ENCODE measurements around the gene TDRD12. TPM values are rescaled to one million over a fixed set of nuclear protein-coding genes. Genes with fewer than 3 reads are reported as not detected.

The TDRD12 gene
- total RNA-seq, 1 experiment from 2014 or later, result 1.3 TPM

GRCh38 chr19:32814624-32815023 is 95.1 kb downstream of the TDRD12 start:
- Histone ChIP-seq H3K4me1 (ENCODE audit: insufficient read depth, low read length) (no peaks in the 10 kb centered on the region), H4K8ac (replicated peaks; ENCODE audit: insufficient read length, low read depth, low read length) (no peak overlapping the region), H4K20me1 (ENCODE audit: control insufficient read depth, insufficient read depth, insufficient read length) (no peaks in the 10 kb centered on the region), H2BK120ac (ENCODE audit: low read depth, low read length, poor library complexity, severe bottlenecking) (no peak overlapping the region), H4K5ac (ENCODE audit: insufficient read length, low read depth, low read length) (no peak overlapping the region), H3K9ac (ENCODE audit: extremely low read depth, insufficient read length, low read length) (no peak overlapping the region), H3K23ac (ENCODE audit: insufficient read length, low read depth, low read length) (no peak overlapping the region), H2BK12ac (ENCODE audit: insufficient read length, low read depth, low read length) (no peak overlapping the region), H3K27ac (ENCODE audit: insufficient read length, low read depth, low read length) (no peak overlapping the region), H3K4me2 (ENCODE audit: insufficient read depth, insufficient read length, low read length) (no peak overlapping the region), H3K27me3 (ENCODE audit: insufficient read depth, low read length) (no peaks in the 10 kb centered on the region), H2AK5ac (ENCODE audit: insufficient read length, low read length) (no peak overlapping the region), H4K91ac (ENCODE audit: insufficient read length, low read depth, low read length) (no peak overlapping the region), H3K56ac (ENCODE audit: insufficient read length, low read depth, low read length) (no peak overlapping the region), H3K23me2 (ENCODE audit: insufficient read length, low read depth, low read length, poor library complexity, severe bottlenecking) (no peaks in the 10 kb centered on the region), H2BK15ac (ENCODE audit: low read depth, low read length) (no peak overlapping the region), H3K79me1 (ENCODE audit: insufficient read depth, low read depth, low read length, poor library complexity, severe bottlenecking) (no peaks in the 10 kb centered on the region), H3K14ac (ENCODE audit: insufficient read depth, low read length) (no peak overlapping the region), H3K9me3 (ENCODE audit: control insufficient read depth, low read depth, low read length) (no peaks in the 10 kb centered on the region), H2BK20ac (ENCODE audit: low read depth, low read length, poor library complexity, severe bottlenecking) (no peak overlapping the region), H3T11ph (ENCODE audit: low read length) (no peak overlapping the region), H3K18ac (ENCODE audit: insufficient read length, low read depth, low read length) (no peak overlapping the region), H3K4ac (ENCODE audit: low read depth, low read length) (no peak overlapping the region), H3K79me2 (ENCODE audit: insufficient read depth, low read length) (no peaks in the 10 kb centered on the region), H2AFZ (ENCODE audit: low read length) (no peak overlapping the region), H2BK5ac (ENCODE audit: insufficient read length, low read length) (no peak overlapping the region)
- no CpG with 5 or more reads among the region's 6 CpGs for WGBS (ENCODE audit: extremely low coverage, insufficient read length, low lambda C conversion rate)
- 0 out of 5 replicates have a peak, but pooled peaks cover 0 to 2% of the 10 kb centered on the region in 2 experiments for H3K9me3 Mint-ChIP-seq
- H3K4me3 Mint-ChIP-seq, result no peak overlapping the region
- H3K36me3 Mint-ChIP-seq (ENCODE audit: insufficient read depth in 1 of 3, low read depth in 3 of 3), result no peaks in the 10 kb centered on the region
- no peak for TF ChIP-seq CTCF (conservative IDR thresholded peaks at IDR 0.05)
- peaks cover 8% of the 10 kb centered on the region for H3K27me3 Mint-ChIP-seq (ENCODE audit: low read depth)
- H3K27ac Mint-ChIP-seq, result peak overlapping the region in 1 of 3 experiments; percentile 14; a peak in 2 of 7 replicates
- no peak for DNase-seq
- peaks cover 26 to 41% of the 10 kb centered on the region in 2 experiments for H3K4me1 Mint-ChIP-seq

Data from H9 (cell line).